HCEC 1CT (cell line): Measurements from ENCODE around the gene NCAM1.

Experiments
- DNase-seq: peaks from one replicate; pipeline ENCODE4 v3.0.0-alpha.2; 2017

NCAM1 gene

DNA sequence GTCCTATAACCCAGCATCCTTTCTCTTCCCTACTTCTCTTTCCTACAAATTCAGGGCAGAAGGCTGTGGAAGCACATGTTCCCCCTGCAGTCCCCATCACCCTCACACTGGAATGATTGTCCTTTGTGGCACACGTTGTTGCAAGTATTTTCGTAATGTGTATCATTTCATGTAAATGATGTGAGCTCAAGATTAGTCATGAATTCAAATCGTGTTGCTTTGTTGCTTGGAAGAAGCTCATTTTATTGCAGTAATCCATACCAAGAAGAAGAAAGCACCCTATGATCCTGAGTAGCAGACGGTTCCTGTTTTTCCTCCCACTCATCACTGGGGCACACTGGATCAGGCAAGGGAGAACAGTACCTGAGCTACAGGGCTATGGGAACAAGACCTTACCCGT, 173.4 kb downstream of the NCAM1 start:
- DNase-seq: no peak

DNA sequence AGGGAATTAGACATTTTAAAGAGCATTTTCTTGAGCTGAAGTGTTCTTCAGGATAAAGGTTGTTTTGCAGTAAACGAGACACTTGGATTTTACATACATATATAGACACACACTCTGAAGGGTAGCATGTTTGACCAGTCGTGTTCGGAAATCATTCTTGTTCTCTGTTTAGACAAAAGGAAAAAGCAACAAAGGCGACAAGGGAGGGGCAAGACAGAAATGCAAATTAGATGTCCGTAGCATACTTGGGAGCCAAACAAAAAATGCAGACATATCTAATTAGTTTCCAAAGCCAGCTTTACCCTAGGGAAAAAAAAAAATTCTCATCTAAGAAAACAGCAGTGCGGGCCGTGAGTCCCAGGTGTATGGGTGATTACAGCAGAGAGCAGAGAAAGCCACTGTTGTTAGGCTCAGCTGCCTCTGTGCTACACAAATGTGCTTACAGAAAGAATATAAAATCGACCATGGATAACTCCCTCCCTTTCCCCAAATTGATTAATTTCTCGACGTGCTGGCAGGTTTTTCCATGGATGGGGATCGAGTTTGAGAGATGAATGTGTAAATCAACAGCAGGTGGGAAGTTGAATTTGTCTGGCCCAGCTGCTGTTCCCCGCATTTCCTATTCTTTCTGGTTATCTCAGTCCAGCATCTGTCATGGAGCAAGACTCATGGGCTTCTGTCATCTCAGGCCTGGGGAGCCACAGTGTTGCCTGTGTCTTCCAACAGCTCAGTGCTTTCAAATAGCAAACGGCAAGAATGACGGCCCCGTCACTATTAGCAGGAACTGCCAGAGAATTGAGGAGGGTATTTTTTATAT, 176.7 kb downstream of the NCAM1 start:
- DNase-seq: no peak

DNA sequence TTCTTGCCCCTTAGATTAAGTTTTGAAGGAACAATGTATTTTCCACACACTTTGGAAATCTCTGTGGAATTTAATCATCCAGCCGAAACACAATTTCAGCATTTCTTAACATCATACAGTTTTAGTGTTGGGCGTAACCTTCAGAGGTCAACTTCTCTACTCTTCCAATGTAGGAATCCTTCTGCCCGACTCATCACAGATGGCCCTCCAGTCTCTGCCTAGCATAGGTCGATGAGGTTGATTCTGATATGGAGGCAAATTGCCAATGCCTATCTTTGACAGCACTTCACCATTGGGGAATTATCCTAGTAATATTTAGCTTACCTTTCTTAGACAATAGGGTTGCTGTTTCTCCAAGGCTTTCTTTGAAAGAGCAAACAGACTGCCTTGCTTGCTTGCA, 177.5 kb downstream of the NCAM1 start:
- DNase-seq: no peak

DNA sequence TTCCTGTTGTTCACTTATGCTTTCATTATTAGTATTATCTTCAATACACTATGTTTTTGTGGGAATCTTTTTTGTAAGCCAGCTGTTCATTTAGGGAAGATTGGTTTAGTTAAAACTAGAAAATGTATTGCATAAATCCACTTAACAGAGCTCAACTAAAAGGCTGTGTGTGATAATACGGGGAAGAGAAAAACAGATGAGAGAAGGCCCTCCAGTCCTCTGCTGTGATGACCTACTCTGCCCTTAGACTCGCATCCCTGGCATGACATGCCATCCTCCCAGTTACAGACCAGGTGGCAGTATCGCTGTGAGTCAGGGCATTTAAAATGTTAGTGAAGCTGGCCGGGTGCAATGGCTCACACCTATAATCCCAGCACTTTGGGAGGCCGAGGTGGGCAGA, 179.8 kb downstream of the NCAM1 start:
- no peak for DNase-seq

DNA sequence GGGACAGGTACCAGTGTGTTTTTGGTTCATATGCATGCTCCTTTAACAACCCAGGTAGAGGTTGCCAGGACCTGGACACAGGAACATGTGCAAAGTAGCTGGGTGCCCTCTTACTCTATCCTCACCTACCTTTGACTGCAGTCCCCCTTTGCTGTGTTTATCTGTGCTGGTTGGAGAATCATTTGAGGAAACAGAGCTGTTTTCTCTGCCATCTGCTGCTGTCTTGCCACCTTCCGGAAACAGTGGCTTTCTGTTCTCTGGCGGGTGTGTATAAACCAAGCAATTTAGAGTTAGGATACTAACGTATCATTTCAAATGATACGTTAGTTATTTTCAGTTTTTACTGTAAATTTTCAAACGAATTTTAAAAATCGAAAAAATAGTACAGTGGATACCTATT, 181.3 kb downstream of the NCAM1 start:
- no peak for DNase-seq

DNA sequence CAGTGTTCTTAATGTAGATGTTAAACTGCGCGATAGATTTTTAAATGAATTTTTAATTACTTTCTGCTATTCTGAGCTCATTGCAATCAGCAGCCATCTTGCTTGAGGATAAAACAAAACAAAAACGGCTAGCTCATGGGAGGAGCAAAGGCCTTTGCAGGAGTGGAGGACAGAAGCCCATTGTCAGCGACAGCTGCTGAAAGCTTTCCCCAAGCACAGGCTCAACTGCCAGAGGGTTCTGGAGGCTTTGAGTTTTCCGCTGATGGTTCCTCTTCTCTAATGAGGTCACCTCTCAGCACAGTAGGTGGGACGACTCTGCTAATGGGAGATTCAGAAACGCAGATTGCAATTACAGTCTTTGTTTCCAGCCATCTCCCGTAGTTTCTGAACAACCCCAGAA, 186.0 kb downstream of the NCAM1 start:
- no peak for DNase-seq

DNA sequence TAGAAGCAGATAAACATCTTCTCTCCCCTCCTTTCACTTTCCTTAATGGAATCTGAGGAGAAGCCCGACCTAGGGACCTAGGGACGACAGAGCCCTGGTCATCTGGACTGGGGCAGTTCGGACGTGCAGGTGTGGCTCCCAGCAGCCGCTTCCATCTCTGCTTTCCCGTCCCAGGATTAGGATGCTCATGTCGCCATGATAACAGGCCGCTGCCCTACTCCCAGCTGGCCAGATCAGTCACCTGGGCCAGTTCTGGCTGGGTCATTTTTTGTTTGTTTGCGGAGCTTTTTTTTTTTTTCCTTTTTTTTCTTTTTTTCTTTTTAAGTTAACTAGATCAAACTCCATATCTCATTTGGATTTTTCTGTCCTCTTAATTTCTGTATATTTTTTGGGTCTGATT, 186.9 kb downstream of the NCAM1 start:
- no peak for DNase-seq

DNA sequence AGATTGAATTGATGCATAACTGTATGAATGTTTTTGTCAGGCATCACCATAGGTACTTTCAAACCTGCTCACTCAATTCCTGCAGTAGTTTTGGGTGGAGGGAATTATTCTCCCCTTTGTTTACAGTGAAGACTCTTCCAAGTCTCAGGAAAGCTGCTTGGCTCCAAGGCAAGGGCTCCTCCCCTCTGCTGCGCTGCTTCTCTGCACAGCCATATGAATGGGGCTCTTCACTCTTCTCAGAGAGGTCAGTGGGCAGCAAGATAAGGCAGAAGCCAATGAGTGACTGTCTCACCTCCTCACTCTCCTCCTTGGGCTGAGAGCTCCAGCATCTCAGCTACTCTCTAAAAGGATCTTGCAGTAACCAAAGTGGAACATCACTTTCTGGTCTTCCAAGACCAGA, 187.4 kb downstream of the NCAM1 start:
- no peak for DNase-seq

DNA sequence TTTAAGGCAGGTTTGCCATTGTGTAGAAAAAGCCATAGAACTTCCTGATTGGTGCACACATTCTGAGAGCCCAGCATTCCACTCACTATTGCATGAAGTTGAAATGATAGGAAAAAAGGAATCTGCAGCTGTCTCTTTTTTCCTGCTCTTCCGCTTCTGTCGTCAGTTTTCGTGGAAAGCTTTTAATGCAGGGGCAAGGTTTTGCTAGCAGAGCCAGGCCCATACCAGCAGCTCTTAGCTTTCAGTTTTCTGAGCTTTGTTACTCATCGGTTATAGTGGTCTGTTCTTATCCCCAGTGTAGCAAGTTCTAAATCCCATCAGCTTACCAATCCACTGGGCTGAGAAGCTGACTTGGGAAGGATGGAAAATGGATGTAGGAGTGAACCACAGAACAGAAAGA, 190.3 kb downstream of the NCAM1 start:
- DNase-seq: no peak

DNA sequence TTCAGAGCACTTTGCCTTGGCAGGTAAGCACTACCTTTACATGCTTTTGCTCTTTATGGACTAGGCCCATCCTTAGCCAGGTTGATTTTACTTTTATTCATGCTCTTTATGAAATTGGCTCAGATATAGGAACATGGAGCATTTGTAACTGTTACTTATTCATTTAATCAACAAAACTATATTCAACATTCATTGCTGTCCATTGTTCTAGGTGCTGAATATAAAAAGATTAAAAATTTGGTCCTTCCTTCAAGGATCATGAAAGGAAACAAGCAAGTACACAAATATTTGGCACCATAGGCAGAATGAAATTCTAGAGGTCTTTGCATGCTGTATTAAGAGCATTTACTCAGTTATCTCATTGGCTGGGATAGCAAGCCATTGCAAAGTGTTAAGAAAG, 191.3 kb downstream of the NCAM1 start:
- no peak for DNase-seq

DNA sequence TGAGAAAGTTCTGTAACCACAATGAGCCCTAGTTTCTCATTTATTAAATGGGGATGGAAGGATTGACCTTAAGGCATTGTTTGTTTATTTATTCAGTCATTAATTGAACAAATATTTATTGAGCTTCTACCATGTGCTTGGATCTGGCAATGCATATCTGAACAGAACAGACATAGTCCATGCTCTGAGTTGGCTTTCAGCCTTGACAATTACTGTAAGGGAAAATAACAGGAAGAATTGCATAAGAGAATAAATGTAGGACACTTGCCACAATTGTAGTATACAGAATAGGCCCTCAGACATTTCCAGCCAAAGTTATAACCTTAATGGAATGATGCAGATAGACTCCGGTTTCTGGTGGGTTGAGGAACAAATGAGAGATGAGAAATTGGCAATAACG, 192.6 kb downstream of the NCAM1 start:
- no peak for DNase-seq

DNA sequence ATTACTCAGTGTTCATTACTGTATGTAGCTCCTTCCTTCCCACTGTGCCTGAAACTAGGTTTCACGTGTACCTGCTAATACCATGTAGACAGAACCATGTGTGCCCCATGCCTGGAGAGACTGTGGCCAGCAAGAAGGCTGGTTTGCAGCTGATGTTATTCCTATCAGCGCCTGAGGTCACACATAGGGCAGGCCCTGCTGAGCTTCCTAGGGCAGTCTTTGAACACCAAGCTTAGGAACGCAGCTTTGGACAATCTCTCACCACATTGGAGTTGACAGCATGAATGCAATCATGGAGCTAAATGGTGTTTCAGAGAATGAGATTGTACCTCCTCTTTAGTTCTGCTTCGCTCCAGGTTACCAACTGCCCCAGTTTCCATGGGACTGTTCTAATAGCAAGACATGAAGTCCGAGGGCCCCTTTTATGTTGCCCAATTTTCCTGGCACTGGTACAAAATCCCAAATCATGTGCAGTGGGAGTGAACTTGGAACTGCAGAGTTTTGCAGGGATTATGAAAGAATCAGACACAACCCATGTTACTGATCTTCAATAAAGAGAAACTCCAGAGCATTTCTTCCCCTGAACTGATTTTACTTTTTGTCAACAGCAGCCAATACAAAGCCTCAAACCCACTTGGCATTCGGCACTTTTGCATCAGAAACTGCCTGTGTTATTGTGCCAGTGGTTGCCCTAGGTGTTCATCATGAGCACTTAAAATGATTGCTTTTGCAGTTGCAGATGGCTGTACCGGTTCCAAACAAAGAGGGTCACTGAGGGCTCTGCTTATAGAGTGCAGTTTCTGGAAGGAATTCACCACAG, 199.0 kb downstream of the NCAM1 start:
- DNase-seq: no peak

DNA sequence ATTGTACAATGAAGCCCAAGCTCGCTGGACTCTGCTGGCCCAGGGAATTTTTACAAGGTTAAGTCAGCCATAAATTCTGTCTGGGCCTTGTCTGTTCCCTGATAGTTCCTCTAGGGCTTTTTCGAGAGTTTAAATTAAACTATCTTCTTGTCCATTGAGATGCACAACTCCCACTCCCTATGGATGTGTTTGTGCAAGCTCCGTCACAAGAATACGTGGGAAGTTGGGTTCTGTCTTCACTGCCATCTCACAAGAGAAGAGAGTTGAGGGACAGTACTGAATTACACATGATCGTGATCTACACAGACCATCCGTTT, 199.5 kb downstream of the NCAM1 start:
- DNase-seq: no peak

DNA sequence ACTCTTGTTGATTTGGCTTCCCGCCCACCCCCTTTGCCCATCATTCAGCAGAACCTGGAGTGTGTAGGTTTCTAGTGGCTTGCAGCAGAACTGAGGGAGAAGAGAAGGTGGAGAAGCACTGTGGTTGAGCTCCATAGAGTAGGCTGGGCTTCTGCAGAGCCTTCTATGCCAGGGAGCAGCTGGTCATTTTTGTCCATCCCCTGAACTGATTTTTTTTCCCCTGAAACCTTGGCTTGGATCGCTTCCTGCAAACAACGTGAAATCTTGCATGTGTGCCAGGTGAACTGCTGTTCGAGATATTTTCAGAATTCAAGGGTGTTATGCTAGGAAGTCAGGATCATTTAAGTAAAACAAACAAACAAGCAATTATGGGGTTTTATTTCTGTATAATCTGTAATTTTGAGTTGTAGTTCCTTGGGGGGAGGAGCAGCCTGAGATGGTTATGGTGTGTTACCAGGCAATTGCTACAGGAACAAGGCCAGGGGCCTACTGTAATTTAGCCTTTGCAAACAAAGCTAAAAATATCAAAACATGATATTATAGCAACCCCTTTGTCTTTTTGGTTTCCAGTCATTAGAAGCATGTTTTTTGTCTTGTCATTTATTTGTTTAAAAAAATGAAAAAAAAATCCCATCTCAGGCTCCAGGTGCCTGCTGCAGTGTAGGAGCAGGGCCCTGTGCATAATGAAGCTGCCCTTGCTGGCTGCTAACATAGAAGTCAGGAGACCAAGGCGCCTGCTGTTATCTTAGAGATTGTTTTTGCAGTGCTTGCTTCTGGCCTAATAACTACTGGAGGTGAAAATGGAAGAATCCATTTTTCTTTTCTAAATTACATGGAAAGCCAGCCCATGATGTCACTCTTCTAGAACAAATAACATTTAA, 200.7 kb downstream of the NCAM1 start:
- DNase-seq: no peak

DNA sequence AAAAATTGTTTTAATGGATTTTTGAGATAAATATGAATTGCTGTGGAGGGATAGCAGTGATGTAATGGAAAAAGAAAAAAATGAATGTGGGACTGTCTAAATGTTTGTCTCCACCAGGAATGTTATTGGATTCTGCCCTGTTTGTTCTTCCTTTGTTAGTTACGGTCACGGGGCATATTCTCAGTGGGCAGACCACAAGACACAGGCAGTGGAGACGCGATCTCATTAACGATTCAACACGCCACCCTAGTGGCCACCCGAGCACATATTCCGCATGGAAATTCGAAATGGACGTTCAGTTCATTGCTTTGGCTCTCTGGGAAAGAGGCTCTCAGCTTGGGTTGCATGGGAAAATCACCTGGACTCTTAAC, 201.4 kb downstream of the NCAM1 start:
- no peak for DNase-seq

DNA sequence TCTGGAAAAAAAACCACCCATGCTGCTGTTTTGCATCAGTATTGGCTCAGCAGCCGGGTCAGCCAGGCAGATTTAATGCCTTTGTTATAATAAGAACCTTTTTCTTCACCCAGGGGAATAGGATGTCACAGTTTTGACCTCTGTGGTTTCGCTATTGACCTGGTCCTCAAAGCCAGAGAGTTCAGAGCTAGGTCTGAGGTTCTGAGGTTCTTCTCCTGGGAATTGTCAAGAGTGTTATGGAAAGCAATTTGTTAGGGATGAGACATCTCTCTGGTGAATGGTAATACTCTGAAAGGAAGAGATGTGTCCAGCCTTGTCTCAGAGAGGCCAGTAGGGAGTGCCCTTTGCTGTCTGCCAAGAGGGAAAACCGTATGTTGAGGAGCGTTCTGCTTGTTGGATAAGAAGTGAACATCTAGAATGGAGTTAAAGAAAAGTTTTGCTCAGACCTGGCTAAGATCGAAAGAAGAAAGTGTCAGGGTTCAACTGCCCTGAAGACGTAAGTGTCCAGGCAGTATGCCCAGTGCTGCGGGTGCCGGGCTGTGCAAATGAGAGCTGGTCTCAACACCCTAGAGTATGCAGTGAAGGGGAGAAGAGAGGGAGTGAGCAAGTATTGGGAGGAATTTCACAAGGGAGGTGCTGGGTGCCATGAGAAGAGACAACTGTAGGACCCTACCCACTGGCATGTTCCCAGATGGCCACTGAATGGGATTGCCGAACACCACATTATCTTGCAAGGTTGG, 202.2 kb downstream of the NCAM1 start:
- DNase-seq: peak; percentile 5

DNA sequence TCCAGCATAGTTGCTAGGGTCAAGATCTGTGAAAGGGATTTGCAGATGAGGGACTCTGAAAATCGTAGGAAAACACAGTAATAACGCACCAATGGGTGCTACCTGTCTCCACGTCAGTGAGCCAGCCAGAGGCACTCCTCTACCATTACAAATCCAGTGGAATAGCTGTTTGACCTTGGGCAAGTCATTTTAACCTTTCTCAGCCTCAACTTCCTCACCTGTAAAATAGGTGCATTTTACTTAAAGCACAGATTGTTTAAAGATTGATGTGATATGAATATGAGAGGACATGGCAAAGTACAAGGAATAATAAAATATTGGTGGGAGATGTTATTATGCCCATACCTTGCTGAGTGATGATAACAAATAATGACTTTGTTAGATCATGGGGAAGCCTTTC, 205.1 kb downstream of the NCAM1 start:
- no peak for DNase-seq

DNA sequence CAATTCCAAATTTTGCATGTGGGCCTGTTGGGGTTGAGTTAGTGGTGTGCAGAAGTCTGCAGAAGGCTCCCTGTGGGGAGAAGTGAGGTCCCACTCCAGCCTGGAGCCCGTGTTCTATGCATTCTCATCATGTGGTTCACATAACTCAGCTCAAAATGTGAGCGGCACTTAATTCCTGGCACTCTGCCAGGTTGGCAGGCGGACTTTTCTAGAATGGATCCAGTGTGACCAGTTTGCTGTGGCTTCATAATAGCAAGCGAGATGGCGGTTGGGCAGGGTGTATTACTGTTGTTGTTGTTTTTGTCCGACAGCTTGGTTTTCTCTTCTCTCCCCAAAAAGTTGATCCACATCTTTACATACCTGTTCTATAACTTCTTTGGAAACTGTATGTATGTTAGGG, 206.4 kb downstream of the NCAM1 start:
- DNase-seq: no peak

DNA sequence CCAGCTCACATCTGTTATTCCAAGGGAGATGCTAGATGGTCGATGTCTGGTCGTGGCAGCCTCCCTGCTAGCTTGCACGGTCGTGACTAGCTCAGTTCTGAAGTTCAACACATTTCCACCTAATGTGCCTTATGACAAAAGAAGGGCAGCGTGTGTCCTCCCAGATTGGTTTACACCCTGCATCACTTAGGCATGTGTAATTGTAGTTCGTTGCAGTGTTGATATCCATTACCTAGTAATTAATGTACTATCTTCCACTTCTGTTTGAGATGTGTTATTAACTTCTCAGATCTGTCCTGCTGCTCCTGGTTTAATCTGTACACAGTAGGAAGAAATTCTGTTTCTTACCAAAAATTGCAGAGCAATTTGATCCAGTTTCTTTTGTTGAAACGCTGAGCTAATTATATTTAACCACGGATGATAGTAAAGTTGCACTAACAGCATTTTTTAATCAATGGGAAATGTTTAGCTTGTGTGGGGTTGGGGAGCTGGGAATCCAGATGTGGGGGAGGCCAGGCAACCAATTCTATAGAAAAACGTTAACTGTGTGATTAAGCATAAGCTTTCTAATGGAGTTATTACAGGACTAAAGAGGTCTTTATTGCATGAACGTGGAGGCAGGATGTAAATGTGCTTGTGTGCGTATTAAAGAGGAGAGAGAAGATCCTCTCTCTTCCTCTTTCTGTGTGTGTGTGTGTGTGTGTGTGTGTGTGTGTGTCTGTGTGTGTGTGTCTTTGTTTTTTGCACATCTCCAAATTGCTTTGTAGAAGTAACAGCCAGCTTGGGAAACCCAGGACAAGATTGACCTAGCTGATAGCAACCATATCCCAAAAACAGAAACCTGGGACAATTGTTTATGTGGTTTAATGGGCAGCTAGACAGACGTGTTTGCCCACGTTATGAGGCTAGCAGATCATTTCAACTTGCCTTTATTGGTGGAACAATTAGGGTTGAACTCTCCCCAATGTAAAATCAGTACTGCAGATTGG, 207.4 kb downstream of the NCAM1 start:
- DNase-seq: no peak

DNA sequence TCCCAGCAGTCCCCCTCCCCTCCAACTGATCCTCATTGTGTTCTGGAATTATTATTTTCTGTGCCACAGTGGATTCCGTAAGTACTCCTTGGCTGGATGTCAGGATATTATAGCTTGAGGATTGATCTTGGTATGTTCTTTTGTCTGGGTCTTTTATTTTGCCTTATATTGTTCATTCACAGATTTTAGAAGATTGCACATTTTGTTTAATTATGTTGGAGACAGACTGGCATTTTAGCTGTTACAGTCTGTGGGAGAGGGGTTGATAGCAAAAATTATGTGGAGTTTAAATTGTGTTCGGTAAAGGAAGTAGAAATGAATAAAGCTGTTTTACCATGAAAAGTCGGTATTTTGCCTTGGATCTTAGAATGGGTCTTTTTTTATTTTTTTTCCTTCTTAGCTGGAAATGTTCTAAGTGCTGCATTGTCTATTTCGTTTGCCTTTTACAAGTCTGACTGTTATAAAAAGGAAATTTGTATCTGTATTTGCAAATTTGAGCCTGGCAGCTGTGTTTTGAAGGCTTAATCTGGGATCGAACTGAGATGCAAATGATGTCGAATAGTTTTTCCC, 211.2 kb downstream of the NCAM1 start:
- no peak for DNase-seq

DNA sequence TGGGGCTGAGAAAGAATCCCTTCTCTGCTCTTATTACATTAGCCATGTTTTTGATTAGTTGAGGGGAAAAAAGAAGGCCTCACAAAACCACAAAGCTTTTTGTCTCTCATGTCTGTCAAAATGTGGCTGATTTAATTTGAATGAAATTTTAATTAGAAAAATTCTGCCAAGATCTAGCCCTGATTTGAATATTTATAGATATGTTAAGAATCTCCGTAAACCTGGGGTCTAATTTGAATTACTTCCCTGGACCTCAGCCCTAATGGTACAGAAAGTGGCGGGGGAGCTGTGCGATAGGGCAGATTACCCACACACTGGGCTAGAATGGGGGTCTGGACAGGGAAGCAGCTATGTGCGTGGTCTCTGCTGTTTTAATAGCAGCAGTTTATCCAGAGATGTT, 211.9 kb downstream of the NCAM1 start:
- no peak for DNase-seq
